HEK293 (cell line): ENCODE measurements around the gene BLVRB.

Source experiments
- CTCF ChIP-seq: fragments of 450-650 bp; formaldehyde crosslinking; IDR thresholded peaks from 2 replicates; pipeline ENCODE4 v1.5.1; 2016; ENCODE audit warnings: missing biosample characterization, missing genetic modification characterization
- ZNF624 ChIP-seq: fragments of 450-650 bp; formaldehyde crosslinking; IDR thresholded peaks from 2 replicates; pipeline ENCODE4 v1.5.1; 2017; ENCODE audit warnings: missing biosample characterization, missing genetic modification characterization
- TF ChIP-seq, protein P1 (sequence below): fragments of 450-650 bp; formaldehyde crosslinking; IDR thresholded peaks from 2 replicates; pipeline ENCODE4 v1.5.1; 2016; ENCODE audit warnings: missing biosample characterization, missing genetic modification characterization, low read depth

DNA sequence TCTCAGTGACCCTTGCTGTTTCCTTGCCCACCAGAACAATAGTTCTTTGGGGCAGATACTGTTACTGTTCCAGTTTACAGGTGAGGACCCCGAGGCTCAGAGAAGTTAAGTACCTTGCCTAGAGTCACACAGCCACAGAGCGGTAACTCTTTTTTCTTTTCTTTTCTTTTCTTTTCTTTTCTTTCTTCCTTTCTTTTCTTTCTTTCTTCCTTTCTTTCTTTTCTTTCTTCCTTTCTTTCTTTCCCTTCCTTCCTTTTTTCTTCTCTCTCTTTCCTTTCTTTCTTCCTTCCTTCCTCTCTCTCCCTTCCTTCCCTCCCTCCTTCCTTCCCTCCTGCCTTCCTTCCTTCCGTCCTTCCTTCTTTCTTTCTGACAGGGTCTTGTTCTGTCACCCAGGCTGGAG lies 47.5 kb downstream of the BLVRB start:
- no peak for TF ChIP-seq CTCF (tag by site-specific recombination)
- TF ChIP-seq, protein P1, sequence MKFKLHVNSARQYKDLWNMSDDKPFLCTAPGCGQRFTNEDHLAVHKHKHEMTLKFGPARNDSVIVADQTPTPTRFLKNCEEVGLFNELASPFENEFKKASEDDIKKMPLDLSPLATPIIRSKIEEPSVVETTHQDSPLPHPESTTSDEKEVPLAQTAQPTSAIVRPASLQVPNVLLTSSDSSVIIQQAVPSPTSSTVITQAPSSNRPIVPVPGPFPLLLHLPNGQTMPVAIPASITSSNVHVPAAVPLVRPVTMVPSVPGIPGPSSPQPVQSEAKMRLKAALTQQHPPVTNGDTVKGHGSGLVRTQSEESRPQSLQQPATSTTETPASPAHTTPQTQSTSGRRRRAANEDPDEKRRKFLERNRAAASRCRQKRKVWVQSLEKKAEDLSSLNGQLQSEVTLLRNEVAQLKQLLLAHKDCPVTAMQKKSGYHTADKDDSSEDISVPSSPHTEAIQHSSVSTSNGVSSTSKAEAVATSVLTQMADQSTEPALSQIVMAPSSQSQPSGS (tag by site-specific recombination): no peak
- no peak for TF ChIP-seq ZNF624 (tag by site-specific recombination)
